ENCODE data around the gene ADCY9. TPM values are rescaled to one million over a fixed set of nuclear protein-coding genes. Genes with fewer than 3 reads are reported as not detected.

ADCY9 gene
- total and polyA plus RNA-seq, 7 donors = 1.8 to 28.0 (median 12.5) TPM

- Histone ChIP-seq H3K27ac (no peak overlapping the region), H3K4me3 (no peak overlapping the region), H3K27me3 (no peaks in the 10 kb centered on the region), H3K36me3 (no peaks in the 10 kb centered on the region), H3K4me1 (peaks cover 0 to 16% (median 11%) of the 10 kb centered on the region in 4 donors), H3K9me3 (no peaks in the 10 kb centered on the region)
- intact Hi-C loops (cut with DNase I) = no loop called here
- TF ChIP-seq POLR2AphosphoS5 (IDR thresholded peaks at IDR 0.05) = no peak
- no peak for TF ChIP-seq CTCF (IDR thresholded peaks at IDR 0.05)
- no peak for TF ChIP-seq POLR2A (IDR thresholded peaks at IDR 0.05)
- TF ChIP-seq EP300 (IDR thresholded peaks at IDR 0.05) = no peak
- no peak for DNase-seq
- 89 to 90% methylated on average over 15 of the region's 15 CpGs for WGBS, 2 donors
Measured at GRCh38 chr16:4082474-4083044, 33.7 kb downstream of the ADCY9 start.

GRCh38 chr16:4081521-4082021, 34.7 kb downstream of the ADCY9 start:
- Histone ChIP-seq H3K27ac (no peak overlapping the region), H3K4me1 (peaks cover 0 to 16% (median 11%) of the 10 kb centered on the region in 4 donors), H3K9me3 (no peaks in the 10 kb centered on the region), H3K36me3 (no peaks in the 10 kb centered on the region), H3K4me3 (no peak overlapping the region), H3K27me3 (no peaks in the 10 kb centered on the region)
- 51 to 76% methylated on average over 13 of the region's 13 CpGs for WGBS, 2 donors
- intact Hi-C loops (cut with DNase I) = no loop called here
- DNase-seq = no peak
- no peak for TF ChIP-seq CTCF (IDR thresholded peaks at IDR 0.05)
- no peak for TF ChIP-seq POLR2AphosphoS5 (IDR thresholded peaks at IDR 0.05)
- TF ChIP-seq POLR2A (IDR thresholded peaks at IDR 0.05) = no peak
- TF ChIP-seq EP300 (IDR thresholded peaks at IDR 0.05) = no peak

- intact Hi-C loops (cut with DNase I) = no loop called here
- no peaks in the 10 kb centered on the region for H3K36me3 ChIP-seq
- H3K4me3 ChIP-seq = no peak overlapping the region
- H3K4me1 ChIP-seq = peaks cover 0 to 16% (median 11%) of the 10 kb centered on the region in 4 donors
- no peaks in the 10 kb centered on the region for H3K9me3 ChIP-seq
- H3K27ac ChIP-seq = peak overlapping the region in 1 of 4 donors; percentile 0
- 25 to 61% methylated on average over 10 of the region's 10 CpGs for WGBS, 2 donors
- no peaks in the 10 kb centered on the region for H3K27me3 ChIP-seq
- TF ChIP-seq POLR2A (IDR thresholded peaks at IDR 0.05) = no peak
- TF ChIP-seq EP300 (IDR thresholded peaks at IDR 0.05) = no peak
- no peak for TF ChIP-seq CTCF (IDR thresholded peaks at IDR 0.05)
- TF ChIP-seq POLR2AphosphoS5 (IDR thresholded peaks at IDR 0.05) = no peak
- no peak for DNase-seq
Measured at GRCh38 chr16:4081047-4081446, 35.2 kb downstream of the ADCY9 start.

- H3K27me3 ChIP-seq = no peaks in the 10 kb centered on the region
- H3K4me3 ChIP-seq = no peak overlapping the region
- peak; percentile 19 for DNase-seq
- H3K9me3 ChIP-seq = no peaks in the 10 kb centered on the region
- intact Hi-C loops (cut with DNase I) = no loop called here
- H3K4me1 ChIP-seq = peaks cover 0 to 15% (median 10%) of the 10 kb centered on the region in 4 donors
- no peak overlapping the region for H3K27ac ChIP-seq
- WGBS, 2 donors = 72 to 86% methylated on average over 6 of the region's 6 CpGs
- no peak for TF ChIP-seq POLR2AphosphoS5 (IDR thresholded peaks at IDR 0.05)
- TF ChIP-seq EP300 (IDR thresholded peaks at IDR 0.05) = no peak
- TF ChIP-seq POLR2A (IDR thresholded peaks at IDR 0.05) = no peak
- TF ChIP-seq CTCF (IDR thresholded peaks at IDR 0.05) = no peak
- H3K36me3 ChIP-seq = no peaks in the 10 kb centered on the region
Measured at GRCh38 chr16:4077174-4077649, 39.0 kb downstream of the ADCY9 start.
